ENCODE data around the gene PTPRM. TPM values are rescaled to one million over a fixed set of nuclear protein-coding genes. Genes with fewer than 3 reads are reported as not detected.

PTPRM gene
- total and polyA plus RNA-seq, 4 donors = 9.2 to 23.0 (median 12.7) TPM

DNA sequence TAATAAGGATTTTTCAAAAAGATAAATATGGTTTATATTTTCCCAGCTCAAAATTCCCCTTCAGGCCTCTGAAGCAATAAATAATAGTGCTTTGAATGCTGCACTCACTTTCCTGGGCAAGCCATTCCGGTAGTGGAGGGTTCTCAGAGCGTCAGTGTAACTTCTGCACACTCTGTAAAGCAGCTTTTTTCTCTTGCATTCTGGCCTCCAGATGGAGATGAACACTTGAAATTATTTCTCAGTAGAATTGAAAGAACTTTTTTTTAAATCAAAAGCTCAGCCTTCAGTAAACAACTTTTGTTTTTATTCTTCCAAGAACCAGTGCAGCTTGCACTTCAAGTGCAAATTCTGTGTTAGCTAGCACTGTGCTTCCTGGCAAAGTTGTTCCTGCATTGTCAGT, 761.0 kb downstream of the PTPRM start:
- no peak for TF ChIP-seq SP1 (IDR thresholded peaks at IDR 0.05)
- TF ChIP-seq YY1 (IDR thresholded peaks at IDR 0.05) = no peak
- no peak for TF ChIP-seq RXRA (IDR thresholded peaks at IDR 0.05)
- TF ChIP-seq HNF4A (conservative IDR thresholded peaks at IDR 0.05) = no peak
- no peak for TF ChIP-seq MAX (IDR thresholded peaks at IDR 0.05)
- TF ChIP-seq, protein P1, sequence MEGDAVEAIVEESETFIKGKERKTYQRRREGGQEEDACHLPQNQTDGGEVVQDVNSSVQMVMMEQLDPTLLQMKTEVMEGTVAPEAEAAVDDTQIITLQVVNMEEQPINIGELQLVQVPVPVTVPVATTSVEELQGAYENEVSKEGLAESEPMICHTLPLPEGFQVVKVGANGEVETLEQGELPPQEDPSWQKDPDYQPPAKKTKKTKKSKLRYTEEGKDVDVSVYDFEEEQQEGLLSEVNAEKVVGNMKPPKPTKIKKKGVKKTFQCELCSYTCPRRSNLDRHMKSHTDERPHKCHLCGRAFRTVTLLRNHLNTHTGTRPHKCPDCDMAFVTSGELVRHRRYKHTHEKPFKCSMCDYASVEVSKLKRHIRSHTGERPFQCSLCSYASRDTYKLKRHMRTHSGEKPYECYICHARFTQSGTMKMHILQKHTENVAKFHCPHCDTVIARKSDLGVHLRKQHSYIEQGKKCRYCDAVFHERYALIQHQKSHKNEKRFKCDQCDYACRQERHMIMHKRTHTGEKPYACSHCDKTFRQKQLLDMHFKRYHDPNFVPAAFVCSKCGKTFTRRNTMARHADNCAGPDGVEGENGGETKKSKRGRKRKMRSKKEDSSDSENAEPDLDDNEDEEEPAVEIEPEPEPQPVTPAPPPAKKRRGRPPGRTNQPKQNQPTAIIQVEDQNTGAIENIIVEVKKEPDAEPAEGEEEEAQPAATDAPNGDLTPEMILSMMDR (IDR thresholded peaks at IDR 0.05; ENCODE audit: low read depth, low read length, missing input control) = no peak
- TF ChIP-seq FOXA2 (IDR thresholded peaks at IDR 0.05) = no peak
- TF ChIP-seq HNF4G (IDR thresholded peaks at IDR 0.05) = no peak
- TF ChIP-seq ATF3 (IDR thresholded peaks at IDR 0.05) = no peak
- no peak for TF ChIP-seq NR2F2 (IDR thresholded peaks at IDR 0.05)
- TF ChIP-seq EGR1 (IDR thresholded peaks at IDR 0.05; ENCODE audit: low read depth in 2 of 2) = no peak
- TF ChIP-seq JUND (IDR thresholded peaks at IDR 0.05) = no peak
- TF ChIP-seq RAD21 (IDR thresholded peaks at IDR 0.05) = no peak
- TF ChIP-seq GABPA (IDR thresholded peaks at IDR 0.05 in 1 of 2, conservative IDR thresholded peaks at IDR 0.05 in 1 of 2) = no peak
- 84% methylated on average over 2 of the region's 2 CpGs for WGBS
- no peaks in the 10 kb centered on the region for H3K36me3 ChIP-seq (ENCODE audit: control insufficient read depth in 4 of 4, insufficient read depth in 3 of 4, low read depth in 1 of 4, low read length in 3 of 4)
- no peaks in the 10 kb centered on the region for H3K9me3 ChIP-seq (ENCODE audit: control insufficient read depth in 4 of 4, low read length in 3 of 4)
- no peak for DNase-seq (ENCODE audit: low spot score)
- no peaks in the 10 kb centered on the region for H3K27me3 ChIP-seq (ENCODE audit: control insufficient read depth in 4 of 4, insufficient read depth in 4 of 4, low read length in 3 of 4)
- H3K9ac ChIP-seq (ENCODE audit: low read depth in 1 of 2, low read length in 2 of 2) = no peak overlapping the region
- no peak overlapping the region for H3K4me3 ChIP-seq (ENCODE audit: low read depth in 1 of 3, low read length in 3 of 3)
- H3K27ac ChIP-seq (ENCODE audit: low read depth in 1 of 2, low read length in 2 of 2) = no peak overlapping the region
- peaks cover 0 to 2% (median 0%) of the 10 kb centered on the region in 4 donors for H3K4me1 ChIP-seq (ENCODE audit: control insufficient read depth in 4 of 4, insufficient read depth in 4 of 4, low read length in 3 of 4)

- no peak overlapping the region for H3K4me3 ChIP-seq (ENCODE audit: low read depth in 1 of 3, low read length in 3 of 3)
- H3K4me1 ChIP-seq (ENCODE audit: control insufficient read depth in 4 of 4, insufficient read depth in 4 of 4, low read length in 3 of 4) = peaks cover 0 to 2% (median 0%) of the 10 kb centered on the region in 4 donors
- no peaks in the 10 kb centered on the region for H3K36me3 ChIP-seq (ENCODE audit: control insufficient read depth in 4 of 4, insufficient read depth in 3 of 4, low read depth in 1 of 4, low read length in 3 of 4)
- no peaks in the 10 kb centered on the region for H3K27me3 ChIP-seq (ENCODE audit: control insufficient read depth in 4 of 4, insufficient read depth in 4 of 4, low read length in 3 of 4)
- TF ChIP-seq ATF3 (IDR thresholded peaks at IDR 0.05) (no peak), SP1 (IDR thresholded peaks at IDR 0.05) (no peak), HNF4G (IDR thresholded peaks at IDR 0.05) (no peak), ZBTB33 (IDR thresholded peaks at IDR 0.05) (no peak), JUND (IDR thresholded peaks at IDR 0.05) (no peak)
- DNase-seq (ENCODE audit: low spot score) = no peak
- no peak overlapping the region for H3K27ac ChIP-seq (ENCODE audit: low read depth in 1 of 2, low read length in 2 of 2)
- 79% methylated on average over 5 of the region's 5 CpGs for WGBS
- no peak overlapping the region for H3K9ac ChIP-seq (ENCODE audit: low read depth in 1 of 2, low read length in 2 of 2)
- no peaks in the 10 kb centered on the region for H3K9me3 ChIP-seq (ENCODE audit: control insufficient read depth in 4 of 4, low read length in 3 of 4)
These were observed 762.2 kb downstream of the PTPRM start for GRCh38 chr18:8329186-8329771.
